Osteocyte (in vitro differentiated cells): ENCODE measurements around the gene LBR. TPM values are rescaled to one million over a fixed set of nuclear protein-coding genes. Genes with fewer than 3 reads are reported as not detected.
A peak's percentile ranks its signal among the peaks of the same experiment; 100 is the strongest.

Experiments used
- DNase-seq: peaks from one replicate; pipeline ENCODE4 v3.0.0; 2021; ENCODE audit warnings: mixed read lengths; ENCODE audit not compliant: unreplicated experiment; ENCODE audit errors: extremely low spot score
- H3K27ac Mint-ChIP-seq: one replicate; pipeline ENCODE4 v1.8.0; 2021; ENCODE audit warnings: mild to moderate bottlenecking, mixed read lengths; ENCODE audit not compliant: unreplicated experiment
- H3K27me3 Mint-ChIP-seq: one replicate; pipeline ENCODE4 v1.8.0; 2021; ENCODE audit warnings: mixed read lengths; ENCODE audit not compliant: unreplicated experiment
- H3K36me3 Mint-ChIP-seq: one replicate; pipeline ENCODE4 v1.8.0; 2021; ENCODE audit warnings: mixed read lengths; ENCODE audit not compliant: unreplicated experiment
- H3K4me1 Mint-ChIP-seq: one replicate; pipeline ENCODE4 v1.8.0; 2021; ENCODE audit warnings: mixed read lengths; ENCODE audit not compliant: unreplicated experiment
- H3K4me3 Mint-ChIP-seq: one replicate; pipeline ENCODE4 v1.8.0; 2021; ENCODE audit warnings: mild to moderate bottlenecking, moderate library complexity, mixed read lengths; ENCODE audit not compliant: unreplicated experiment
- H3K9me3 Mint-ChIP-seq: one replicate; pipeline ENCODE4 v1.8.0; 2021; ENCODE audit warnings: mixed read lengths; ENCODE audit not compliant: unreplicated experiment
- long read RNA-seq: library from polyadenylated mRNA; unstranded; transcript quantifications from one replicate; pipeline ENCODE4 v2.0.0, GENCODE V29; 2021
- total RNA-seq: library from RNA; stranded (reverse); gene quantifications from 2 replicates; pipeline ENCODE4 v1.2.1, GENCODE V29; 2021
- TF ChIP-seq, protein P1 (sequence below): fragments of 200-600 bp; sonication (generic); IDR thresholded peaks from 2 replicates; pipeline ENCODE4 v1.5.0; 2021; ENCODE audit warnings: antibody characterized with exemption, mild to moderate bottlenecking, moderate library complexity

The LBR gene
- total RNA-seq = 29.5 and 34.8 TPM in 2 replicates
- long read RNA-seq, transcript LBR-201 (14 exons, 3,745 nt) = major isoform, 140 of 192 reads
- long read RNA-seq, partial matches to known transcripts = 22 of 192 reads
- long read RNA-seq, other reads (novel, unspliced or antisense) = 26 of 192 reads

GRCh38 chr1:225427235-225428067 is at the start of gene LBR:
LBR (minus strand) TSS chr1:225428038; CDS start chr1:225424075, 3,963 bp downstream.
- Mint-ChIP-seq H3K9me3 (no peaks in the 10 kb centered on the region), H3K4me1 (peaks cover 59% of the 10 kb centered on the region), H3K36me3 (no peaks in the 10 kb centered on the region), H3K27ac (peak within 1 kb of the TSS; percentile 87), H3K27me3 (no peaks in the 10 kb centered on the region), H3K4me3 (peak within 1 kb of the TSS; percentile 82)
- no peak for DNase-seq
- TF ChIP-seq, protein P1, sequence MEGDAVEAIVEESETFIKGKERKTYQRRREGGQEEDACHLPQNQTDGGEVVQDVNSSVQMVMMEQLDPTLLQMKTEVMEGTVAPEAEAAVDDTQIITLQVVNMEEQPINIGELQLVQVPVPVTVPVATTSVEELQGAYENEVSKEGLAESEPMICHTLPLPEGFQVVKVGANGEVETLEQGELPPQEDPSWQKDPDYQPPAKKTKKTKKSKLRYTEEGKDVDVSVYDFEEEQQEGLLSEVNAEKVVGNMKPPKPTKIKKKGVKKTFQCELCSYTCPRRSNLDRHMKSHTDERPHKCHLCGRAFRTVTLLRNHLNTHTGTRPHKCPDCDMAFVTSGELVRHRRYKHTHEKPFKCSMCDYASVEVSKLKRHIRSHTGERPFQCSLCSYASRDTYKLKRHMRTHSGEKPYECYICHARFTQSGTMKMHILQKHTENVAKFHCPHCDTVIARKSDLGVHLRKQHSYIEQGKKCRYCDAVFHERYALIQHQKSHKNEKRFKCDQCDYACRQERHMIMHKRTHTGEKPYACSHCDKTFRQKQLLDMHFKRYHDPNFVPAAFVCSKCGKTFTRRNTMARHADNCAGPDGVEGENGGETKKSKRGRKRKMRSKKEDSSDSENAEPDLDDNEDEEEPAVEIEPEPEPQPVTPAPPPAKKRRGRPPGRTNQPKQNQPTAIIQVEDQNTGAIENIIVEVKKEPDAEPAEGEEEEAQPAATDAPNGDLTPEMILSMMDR = no peak

DNA sequence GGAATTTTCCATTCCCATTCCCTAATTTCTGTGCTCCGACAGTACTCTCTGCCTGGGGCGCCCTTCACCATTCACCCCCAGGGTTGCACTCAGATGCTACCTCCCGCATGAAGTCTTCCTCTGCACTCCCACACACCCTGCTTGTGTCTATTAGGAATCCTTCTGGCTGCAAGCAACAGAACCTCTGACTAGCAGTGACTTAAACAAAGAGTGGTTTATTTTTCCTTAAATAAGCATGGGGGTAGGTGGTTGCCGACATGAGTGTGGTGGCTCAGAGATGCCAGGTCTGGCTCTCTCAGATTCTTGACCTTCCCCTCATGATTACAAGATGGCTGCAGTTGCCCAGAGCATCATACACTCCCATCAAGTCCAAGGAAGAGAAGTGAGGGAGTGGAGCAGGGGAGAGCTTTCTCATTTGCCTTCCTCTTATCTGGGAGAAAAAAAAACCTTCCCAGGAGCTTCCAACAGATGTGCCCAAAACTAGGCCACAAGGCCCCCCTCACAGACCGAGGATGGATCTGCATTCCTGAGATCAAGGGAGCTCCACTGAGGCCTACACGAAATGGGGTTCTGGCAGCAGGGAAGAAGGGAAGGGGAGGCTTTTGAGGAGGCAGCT is 49.6 kb upstream of the LBR start:
- DNase-seq = peak; percentile 38
- Mint-ChIP-seq H3K36me3 (no peaks in the 10 kb centered on the region), H3K9me3 (no peaks in the 10 kb centered on the region), H3K27ac (no peak overlapping the region), H3K4me3 (no peak overlapping the region), H3K4me1 (peaks cover 12% of the 10 kb centered on the region), H3K27me3 (no peaks in the 10 kb centered on the region)
- TF ChIP-seq, protein P1 = no peak

GRCh38 chr1:225476538-225476988 is 48.7 kb upstream of the LBR start:
- peak; percentile 60 for DNase-seq
- Mint-ChIP-seq H3K36me3 (no peaks in the 10 kb centered on the region), H3K4me1 (peaks cover 4% of the 10 kb centered on the region), H3K27ac (no peak overlapping the region), H3K4me3 (no peak overlapping the region), H3K9me3 (no peaks in the 10 kb centered on the region), H3K27me3 (no peaks in the 10 kb centered on the region)
- TF ChIP-seq, protein P1 = no peak

DNA sequence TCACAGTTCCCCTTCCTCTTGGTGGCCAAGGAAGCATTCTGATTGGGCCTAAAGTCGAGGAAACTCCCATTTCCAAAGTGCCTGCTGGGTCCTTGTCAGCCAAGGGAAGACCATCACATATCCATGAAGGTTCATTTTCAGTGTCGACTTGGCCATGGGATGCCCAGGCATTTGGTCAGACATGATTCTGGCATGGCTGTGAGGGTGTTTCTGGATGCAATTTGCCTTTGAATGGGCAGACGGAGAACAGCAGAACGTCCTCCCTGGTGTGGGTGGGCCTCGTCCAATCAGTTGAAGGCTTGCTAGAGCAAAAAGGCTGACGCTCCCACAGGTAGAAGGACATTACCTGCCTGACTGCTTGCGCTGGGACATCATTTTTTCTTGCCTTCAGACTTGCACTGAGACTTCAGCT is 48.3 kb upstream of the LBR start:
- Mint-ChIP-seq H3K36me3 (no peaks in the 10 kb centered on the region), H3K9me3 (no peaks in the 10 kb centered on the region), H3K27me3 (no peaks in the 10 kb centered on the region), H3K4me3 (no peak overlapping the region), H3K4me1 (peaks cover 4% of the 10 kb centered on the region), H3K27ac (no peak overlapping the region)
- peak; percentile 53 for DNase-seq
- TF ChIP-seq, protein P1 = no peak
